Astrocyte of the hippocampus (primary cell): Measurements from ENCODE around the gene MYOM3.
"Not testable (repeated sequence)": the region's sequence is repeated elsewhere in the genome, so short reads cannot be mapped to it uniquely, and the experiment has no call there.

Experiments
- DNase-seq: peaks from one replicate; pipeline ENCODE4 v3.0.0; 2011; ENCODE audit warnings: low read depth, low spot score

MYOM3 gene

DNA sequence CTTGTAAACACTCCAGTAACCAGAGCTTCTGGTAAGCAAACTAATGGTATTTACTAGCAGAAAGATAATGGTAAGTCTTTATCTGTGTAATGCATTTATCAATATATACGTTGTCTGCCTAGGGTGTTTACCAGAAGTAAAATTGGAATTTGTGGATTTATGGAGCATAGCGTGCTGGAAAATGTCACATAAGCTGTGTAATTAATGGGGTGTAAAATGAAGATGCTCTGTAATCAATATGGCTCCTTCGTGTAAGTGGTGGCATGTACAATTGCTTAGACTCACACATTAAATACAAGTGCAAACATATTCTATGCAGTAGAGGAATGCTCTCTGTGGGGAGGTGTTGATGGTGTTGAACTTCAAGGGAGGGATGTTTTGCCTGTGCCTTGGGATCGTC is 69.6 kb downstream of the MYOM3 start:
- DNase-seq = no peak

DNA sequence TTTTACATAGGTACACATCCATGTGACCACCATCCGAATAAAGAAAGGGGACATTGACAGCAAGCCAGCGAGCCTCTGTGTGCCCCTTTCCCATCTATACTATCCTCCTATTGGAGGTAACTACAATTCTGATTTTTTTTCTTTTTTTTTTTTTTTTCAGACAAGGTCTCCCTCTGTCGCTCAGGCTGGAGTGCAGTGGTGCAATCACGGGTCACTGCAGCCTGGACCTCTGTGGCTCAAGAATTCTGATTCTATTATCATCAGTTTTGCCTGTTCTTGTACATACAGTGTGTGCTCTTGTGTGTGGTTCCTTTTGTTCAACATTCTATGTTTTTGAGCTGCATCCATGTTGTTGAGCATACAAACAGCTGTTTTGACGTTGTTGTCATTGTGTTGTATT is 75.8 kb downstream of the MYOM3 start:
- no peak for DNase-seq

DNA sequence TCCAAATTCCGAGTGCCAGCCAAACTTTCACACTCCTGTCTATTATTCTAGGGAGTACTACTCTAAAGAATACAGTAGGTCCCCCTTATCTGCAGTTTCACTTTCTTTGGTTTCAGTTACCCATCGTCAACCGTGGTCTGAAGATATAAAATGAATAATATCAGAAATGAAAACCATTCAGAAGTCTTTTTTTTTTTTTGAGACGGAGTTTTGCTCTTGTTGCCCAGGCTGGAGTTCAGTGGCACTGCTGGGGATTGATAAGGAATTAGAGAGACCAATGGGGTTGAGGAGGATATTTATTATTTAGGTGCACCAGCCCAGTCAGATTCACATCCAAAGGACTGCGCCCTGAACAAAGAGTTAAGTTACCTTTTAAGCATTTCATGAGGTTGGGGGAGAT is 79.0 kb downstream of the MYOM3 start:
- DNase-seq = no peak

DNA sequence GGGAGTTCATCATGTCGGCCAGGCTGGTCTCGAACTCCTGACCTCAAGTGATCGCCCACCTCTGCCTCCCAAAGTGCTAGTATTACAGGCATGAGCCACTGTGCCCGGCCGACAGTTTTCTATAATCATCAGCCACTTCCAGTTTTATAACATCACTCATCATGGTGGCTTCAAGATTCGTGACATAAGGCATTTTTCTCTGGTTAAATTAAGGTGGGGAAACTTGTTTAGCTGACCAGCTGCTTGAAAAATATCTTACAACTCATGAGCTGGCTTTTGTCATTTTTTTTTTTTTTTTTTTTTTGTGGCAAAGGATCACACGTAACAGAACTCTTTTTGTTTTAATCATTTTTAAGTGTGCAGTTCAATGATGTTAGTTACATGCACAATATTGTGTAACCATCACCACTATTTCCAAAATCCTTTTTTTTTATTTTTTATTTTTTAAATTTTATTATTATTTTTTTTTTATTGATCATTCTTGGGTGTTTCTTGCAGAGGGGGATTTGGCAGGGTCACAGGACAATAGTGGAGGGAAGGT is 80.9 kb downstream of the MYOM3 start:
- DNase-seq = not testable (repeated sequence)

DNA sequence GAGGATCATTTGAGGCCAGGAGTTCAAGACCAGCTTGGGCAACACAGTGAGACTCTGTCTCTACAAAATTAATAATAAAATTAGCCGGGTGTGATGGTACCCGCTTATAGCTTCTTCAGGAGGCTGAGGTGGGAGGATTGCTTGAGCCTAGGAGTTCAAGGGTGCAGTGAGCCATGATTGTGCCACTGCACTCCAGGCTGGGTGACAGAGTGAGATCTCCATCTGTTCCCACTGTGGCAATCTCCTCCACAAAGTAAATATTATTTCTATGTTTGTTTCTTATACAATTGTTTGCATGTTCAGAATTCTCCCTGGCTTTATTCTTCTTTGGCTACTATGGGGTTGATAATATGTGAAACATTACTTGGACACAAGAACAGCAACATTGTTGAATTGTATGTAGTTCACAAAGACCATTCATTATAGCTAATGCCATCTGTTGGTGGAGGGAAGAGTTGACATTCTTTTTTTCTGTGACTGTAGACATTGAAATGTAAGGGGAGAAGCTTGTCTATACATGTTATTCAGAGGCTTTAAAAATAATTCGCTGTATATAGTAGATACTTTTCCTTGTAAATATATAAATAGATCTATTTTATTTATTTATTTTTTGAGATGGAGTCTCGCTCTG is 84.0 kb downstream of the MYOM3 start:
- DNase-seq = peak; percentile 66

DNA sequence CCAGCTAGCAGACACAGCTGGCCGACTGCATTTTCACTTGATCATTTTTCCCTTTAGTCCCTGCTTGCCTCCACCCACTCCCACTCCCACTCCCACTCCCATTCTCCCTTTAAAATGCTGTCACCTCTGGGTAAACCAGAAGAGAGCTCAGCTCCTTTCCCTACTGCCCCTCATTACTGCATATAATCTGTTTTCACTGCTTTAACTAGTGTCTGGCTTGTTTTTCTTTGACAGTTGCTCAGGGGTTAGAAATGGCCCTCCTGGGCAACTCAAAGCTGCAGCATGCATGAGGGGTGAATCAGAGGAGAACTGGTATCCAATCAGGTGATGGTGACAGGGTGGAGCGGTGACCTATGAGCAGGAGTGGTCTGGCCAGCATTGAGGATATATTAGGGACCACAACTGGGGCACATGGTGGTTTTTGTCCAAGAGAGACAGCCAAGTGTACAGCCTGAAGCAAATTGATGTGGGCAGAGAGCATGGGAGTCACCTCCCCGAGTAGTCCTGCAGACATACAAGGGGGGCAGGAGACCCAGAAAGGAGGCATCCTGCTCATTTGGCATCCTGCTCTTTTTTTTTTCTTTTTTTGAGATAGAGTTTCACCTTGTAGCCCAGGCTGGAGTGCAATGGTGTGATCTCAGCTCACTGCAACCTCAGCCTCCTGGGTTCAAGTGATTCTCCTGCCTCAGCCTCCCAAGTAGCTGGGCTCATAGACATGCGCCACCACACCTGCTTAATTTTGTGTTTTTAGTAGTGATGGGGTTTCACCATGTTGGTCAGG is 89.2 kb downstream of the MYOM3 start:
- peak; percentile 94 for DNase-seq

DNA sequence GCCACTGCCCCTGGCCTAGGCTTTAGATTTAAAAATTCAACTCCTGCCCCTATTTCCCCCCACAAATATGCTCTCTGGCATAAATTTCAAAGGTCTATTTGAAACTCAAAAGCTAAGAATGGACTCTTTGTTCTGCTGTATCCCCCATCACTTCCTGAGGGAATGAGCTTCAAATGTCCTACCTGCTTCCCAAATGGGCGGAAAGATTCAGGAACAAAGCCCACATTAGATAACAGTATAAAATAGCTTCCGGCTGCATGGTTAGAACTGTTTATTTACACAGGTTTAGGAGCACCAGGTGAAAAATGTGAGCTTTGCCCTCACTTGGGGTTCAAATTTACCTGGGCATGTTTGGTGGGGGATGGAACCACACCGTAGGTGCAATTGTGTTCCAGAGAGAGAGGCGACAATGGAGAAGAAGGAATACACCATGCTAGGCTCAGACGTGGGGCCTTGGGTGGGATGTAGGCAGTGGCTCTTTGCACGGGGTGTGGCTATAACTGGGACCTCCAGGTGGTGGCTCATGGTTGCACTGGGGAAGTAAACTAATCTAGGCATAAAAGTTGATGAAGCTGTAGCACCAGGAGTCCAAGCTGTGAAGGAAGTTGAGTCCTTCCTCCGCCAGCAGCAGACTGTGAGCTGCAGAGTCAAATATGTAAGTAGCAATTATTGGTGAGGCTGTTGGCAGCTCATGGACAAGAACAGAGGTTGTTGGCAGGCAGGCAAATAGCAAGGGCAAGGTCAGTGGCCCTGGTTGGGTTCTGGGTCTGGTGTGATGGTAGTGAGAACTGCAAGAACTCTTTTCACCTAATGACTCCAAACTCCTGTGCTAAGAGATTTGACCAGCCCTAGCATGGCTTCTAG is 90.3 kb downstream of the MYOM3 start:
- peak; percentile 27 for DNase-seq

DNA sequence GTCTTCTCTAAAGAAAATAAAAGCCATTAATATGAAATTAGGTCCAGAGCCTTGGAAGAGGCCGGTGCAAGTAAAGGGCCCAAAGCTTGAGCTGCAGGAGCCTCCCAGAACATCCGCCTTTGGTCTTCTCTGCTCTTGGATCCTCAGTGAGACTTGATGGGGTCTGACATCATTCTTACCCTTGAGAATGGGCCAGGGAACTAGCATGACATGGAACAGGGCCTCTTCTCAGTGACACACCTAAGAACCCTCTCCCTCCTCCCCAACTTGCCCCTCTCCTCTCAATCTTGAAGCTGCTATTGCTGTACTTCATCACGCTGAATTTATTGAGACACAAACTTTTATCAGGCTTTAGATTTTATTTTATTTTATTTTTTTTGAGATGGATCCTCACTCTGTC is 91.5 kb downstream of the MYOM3 start:
- DNase-seq = no peak

DNA sequence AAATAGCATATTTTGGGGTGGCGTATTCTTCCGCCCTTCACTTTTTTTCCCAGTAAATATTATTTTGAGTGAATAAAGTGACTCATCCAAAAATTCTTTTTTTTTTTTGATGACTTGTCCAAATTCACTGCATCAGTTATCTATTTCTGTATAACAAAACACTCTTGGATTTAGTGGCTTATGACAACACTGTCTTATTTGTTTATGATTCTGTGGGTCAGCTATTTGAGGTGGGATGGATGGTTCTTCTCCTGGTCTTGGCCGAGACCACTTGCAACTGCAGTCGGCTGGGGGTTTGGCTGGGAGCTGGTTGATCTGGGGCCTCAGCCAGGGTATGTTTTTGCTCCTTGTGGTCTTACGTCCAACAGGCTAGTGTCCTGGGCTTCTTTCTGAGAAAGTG is 91.9 kb downstream of the MYOM3 start:
- peak; percentile 68 for DNase-seq

DNA sequence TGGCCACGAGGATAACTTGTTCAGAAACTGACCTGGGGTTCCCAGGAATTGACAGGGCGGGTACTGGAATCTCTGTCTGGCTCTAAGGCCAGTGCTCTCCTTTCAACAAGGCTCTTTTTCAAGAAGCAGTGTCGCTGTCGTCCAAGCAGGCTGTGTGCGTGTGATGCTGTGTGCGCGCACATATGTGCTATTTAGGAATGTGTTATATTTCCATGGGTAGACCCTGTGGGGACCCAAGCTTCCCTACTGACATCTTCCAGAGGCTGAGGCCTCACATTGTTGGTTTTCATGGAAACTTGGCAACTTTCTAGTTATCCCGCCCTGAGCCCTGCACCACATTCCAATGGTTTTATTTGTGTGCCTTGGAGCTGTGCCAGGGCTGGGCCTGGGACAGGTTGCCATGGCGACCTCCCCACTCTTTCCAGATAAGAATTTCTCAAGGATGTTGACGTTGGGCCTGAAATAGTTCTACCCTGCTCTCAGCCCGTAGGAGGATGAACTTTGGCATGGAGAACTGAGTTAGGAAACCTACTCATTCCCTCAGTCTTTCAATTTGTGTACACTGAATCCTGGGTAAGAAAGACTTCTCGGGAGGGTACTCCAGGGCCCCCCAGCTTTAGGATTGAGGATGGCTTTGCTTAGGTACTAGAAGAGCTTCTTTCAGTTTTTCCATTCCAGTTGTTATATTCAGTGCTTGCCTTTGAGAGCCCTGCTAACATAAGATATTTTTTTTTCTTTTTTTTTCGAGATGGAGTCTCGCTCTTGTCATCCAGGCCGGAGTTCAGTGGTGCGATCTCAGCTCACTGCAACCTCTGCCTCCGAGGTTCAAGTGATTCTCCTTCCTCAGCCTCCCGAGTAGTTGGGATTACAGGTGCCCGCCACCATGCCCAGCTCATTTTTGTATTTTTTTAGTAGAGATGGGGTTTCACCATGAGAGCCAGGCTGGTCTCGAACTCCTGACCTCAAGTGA is 93.0 kb downstream of the MYOM3 start:
- peak; percentile 100 for DNase-seq

DNA sequence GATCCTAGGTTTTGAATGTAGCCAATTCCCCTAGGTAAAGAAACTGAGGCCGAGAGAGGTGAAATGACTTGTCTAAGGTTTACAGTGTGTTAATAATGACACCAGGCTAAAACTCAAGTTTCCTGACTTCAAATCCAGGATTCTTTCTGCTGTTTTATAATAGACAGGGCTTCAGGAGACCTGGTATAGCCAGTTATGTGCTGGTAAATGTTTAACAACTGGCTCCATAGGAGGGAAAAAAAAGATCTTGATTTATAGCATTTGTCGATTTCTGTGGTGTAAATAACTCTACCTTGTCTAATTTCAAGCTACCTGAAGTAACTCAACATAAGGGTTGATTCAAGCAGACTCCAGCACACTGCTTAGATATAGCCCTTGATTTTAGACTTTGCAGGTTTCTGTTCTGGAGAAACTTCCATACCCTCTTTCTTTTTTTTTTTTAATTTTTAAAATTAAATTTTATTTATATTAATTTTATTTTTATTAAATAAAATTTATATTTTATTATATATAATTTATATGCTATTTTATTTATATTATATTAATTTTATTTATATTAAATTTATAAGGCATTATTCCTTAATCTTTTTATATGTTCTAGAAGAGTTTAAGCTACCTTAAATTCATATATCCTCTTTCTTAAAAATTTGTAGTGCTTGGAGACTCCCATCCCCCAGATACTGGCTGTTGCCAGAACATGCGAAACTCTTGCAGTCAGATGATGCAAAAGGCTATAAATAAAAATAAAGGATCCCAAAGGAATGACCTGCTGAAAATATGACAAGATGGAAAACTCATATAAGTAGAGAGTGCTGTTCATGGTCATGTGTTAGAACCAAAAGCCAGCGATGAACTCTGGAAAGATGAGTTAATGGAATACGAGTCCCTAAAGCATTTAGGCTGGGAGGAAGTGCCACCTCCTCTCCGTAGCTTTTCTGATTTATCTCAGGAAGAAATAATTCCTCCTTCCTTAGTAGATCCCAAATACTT is 96.4 kb downstream of the MYOM3 start:
- no peak for DNase-seq

DNA sequence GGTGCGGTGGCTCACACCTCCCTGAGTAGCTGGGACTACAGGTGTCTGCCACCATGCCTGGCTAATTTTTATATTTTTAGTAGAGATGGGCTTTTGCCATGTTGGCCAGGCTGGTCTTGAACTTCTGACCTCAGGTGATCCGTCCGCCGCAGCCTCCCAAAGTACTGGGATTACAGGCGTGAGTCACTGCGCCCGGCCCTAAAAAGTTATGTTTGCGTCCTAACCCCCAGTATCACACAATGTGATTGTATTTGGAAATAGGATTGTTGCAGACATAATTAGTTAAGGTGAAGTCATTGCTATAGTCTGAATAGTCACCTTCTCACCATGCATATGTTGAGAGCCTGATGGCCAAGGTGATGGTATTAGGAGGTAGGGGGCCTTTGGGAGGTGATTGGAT is 99.1 kb downstream of the MYOM3 start:
- DNase-seq = not testable (repeated sequence)

DNA sequence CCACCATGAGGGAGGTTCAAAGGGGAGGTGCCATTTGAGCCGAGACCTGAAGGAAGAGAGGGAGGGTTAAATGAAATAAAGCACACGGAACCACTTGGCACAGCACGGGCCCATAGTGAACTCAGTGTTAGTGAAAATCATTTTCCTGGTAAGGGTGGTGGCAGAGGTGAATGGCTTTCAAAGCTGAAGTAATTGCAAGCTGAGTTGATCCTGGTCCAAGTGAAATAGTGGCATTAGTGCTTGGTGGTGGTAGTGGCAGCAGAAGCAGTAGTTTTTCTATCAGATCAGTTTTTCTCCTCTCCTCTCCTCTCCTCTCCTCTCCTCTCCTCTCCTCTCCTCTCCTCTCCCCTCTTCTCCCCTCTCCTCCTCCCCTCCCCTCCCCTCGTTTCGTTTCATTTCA is 101.3 kb downstream of the MYOM3 start:
- DNase-seq = no peak

DNA sequence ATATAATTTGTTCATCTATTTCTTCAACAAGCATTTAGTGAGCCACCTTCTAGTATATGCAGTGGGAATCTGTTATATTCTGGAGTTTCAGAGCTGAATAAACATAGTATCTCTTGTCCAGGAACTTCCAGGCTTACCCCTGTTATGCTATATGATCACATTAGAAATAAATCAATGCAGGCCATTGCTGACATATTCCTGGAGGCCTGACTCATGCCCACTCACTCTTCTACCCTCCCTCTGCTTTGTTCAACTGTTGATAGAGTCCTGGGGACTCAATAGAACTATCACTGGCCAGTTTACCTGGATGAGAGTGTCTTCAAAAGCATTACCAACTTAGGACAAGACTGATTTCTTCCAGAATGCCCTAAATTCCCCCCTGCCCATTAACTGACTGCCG is 102.5 kb downstream of the MYOM3 start:
- peak; percentile 70 for DNase-seq

DNA sequence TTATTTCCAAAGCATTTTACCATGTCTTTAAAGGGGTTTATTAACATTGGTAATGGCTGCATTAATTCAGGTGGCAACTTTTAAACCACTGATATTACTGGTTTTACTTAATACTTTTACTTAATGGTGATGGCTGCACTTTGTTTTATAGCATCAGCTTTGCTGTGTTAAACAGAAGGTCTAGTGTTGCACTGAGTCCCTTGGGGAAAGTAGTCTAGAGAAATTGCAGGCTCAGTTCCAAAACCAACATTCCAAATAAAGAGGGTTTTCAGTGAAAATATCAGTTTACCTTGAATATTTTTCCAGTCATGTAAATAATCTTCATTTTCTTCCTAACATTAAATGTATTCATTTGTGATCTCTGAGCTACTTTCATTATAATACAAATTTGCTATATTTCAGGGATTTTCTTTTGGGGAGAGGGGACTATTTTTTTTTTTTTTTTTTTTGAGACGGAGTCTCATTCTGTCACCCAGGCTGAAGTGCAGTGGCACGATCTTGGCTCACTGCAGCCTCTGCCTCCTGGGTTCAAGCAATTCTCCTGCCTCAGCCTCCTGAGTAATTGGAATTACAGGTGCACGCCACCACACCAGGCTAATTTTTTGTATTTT is 103.3 kb downstream of the MYOM3 start:
- peak; percentile 65 for DNase-seq

DNA sequence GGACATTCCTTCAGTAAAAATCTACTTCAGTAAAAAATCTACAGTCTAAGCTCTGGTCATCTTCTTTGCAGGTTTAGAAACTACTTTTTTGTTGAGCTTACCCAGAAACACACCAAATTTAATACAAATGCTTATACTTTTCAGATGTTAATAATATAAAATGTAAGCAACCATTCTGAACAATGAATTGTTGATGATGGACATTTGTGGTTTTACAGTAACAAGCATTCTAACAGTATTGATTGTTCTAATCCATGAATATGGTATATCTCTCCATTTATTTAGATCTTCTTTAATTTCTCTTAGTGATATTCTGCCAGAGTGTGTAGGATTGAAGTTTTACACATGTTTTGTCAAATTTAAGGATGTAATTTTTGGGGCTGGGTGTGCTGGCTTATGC is 104.9 kb downstream of the MYOM3 start:
- no peak for DNase-seq
